ENCODE results near the gene RTBDN.
"Not testable (repeated sequence)": the region's sequence is repeated elsewhere in the genome, so short reads cannot be mapped to it uniquely, and the experiment has no call there.

DNA sequence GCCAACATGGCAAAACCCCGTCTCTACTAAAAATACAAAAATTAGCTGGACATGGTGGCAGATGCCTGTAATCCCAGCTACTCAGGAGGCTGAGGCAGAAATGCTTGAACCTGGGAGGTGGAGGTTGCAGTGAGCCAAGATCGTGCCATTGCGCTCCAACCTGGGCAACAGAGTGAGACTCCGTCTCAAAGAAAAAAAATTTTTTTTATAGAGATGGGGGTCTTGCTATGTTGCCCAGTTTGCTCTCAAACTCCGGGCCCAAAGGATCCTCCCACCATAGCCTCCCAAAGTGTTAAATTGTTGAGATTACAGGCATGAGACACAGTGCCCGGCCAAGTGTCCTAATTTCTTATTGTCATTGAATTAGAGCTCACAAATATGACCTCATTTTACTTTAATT is 17.2 kb downstream of the RTBDN start:
- TF ChIP-seq POLR2A (IDR thresholded peaks at IDR 0.05; ENCODE audit: control extremely low read depth in 1 of 2, low read depth in 2 of 2, low read length in 2 of 2); RNF2 (IDR thresholded peaks at IDR 0.05; ENCODE audit: borderline replicate concordance, low read depth, low read length, missing control alignments, poor library complexity, severe bottlenecking); ASH2L (IDR thresholded peaks at IDR 0.05; ENCODE audit: low read length): not testable (repeated sequence)
- TF ChIP-seq, protein P1, sequence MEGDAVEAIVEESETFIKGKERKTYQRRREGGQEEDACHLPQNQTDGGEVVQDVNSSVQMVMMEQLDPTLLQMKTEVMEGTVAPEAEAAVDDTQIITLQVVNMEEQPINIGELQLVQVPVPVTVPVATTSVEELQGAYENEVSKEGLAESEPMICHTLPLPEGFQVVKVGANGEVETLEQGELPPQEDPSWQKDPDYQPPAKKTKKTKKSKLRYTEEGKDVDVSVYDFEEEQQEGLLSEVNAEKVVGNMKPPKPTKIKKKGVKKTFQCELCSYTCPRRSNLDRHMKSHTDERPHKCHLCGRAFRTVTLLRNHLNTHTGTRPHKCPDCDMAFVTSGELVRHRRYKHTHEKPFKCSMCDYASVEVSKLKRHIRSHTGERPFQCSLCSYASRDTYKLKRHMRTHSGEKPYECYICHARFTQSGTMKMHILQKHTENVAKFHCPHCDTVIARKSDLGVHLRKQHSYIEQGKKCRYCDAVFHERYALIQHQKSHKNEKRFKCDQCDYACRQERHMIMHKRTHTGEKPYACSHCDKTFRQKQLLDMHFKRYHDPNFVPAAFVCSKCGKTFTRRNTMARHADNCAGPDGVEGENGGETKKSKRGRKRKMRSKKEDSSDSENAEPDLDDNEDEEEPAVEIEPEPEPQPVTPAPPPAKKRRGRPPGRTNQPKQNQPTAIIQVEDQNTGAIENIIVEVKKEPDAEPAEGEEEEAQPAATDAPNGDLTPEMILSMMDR (IDR thresholded peaks at IDR 0.05; ENCODE audit: control extremely low read depth in 1 of 3, insufficient read depth in 1 of 3, low read depth in 1 of 3, low read length in 3 of 3) = not testable (repeated sequence)

All from H1 (cell line).